Measurements from ENCODE around the gene KDM2A. TPM values are rescaled to one million over a fixed set of nuclear protein-coding genes. Genes with fewer than 3 reads are reported as not detected.

Gene KDM2A
- total RNA-seq, 1 donor, result 65.9 TPM

Other genes starting within 250 kb of the KDM2A start
- 48.5 and 50.1 TPM in 2 replicates for gene PC, start 160.9 kb upstream of the KDM2A start, total RNA-seq
- gene C11orf86, start 144.0 kb upstream of the KDM2A start, total RNA-seq, result not detected in 2 replicates
- gene SYT12, start 96.1 kb upstream of the KDM2A start, total RNA-seq, result 4.0 and 4.1 TPM in 2 replicates
- gene RHOD, start 62.4 kb upstream of the KDM2A start, total RNA-seq, result 26.8 and 27.5 TPM in 2 replicates
- 21.4 and 23.6 TPM in 2 replicates for gene GRK2, start 147.2 kb downstream of the KDM2A start, total RNA-seq
- 33.0 and 34.4 TPM in 2 replicates for gene ANKRD13D, start 170.0 kb downstream of the KDM2A start, total RNA-seq
- 13.3 and 25.0 TPM in 2 replicates for gene SSH3, start 184.3 kb downstream of the KDM2A start, total RNA-seq
- gene POLD4, start 234.3 kb downstream of the KDM2A start, total RNA-seq, result 43.3 and 59.4 TPM in 2 replicates

All from osteoblast (primary cell).